GM19463 (cell line): ENCODE results near the gene TOX2.
"Not testable (repeated sequence)": the region's sequence is repeated elsewhere in the genome, so short reads cannot be mapped to it uniquely, and the experiment has no call there.

Source experiments
- ATAC-seq: cut with Tn5 transposase; IDR thresholded peaks from one replicate; pipeline ENCODE4 v1.9.1; 2021; ENCODE audit warnings: mild to moderate bottlenecking, moderate library complexity; ENCODE audit not compliant: unreplicated experiment

Gene TOX2

DNA sequence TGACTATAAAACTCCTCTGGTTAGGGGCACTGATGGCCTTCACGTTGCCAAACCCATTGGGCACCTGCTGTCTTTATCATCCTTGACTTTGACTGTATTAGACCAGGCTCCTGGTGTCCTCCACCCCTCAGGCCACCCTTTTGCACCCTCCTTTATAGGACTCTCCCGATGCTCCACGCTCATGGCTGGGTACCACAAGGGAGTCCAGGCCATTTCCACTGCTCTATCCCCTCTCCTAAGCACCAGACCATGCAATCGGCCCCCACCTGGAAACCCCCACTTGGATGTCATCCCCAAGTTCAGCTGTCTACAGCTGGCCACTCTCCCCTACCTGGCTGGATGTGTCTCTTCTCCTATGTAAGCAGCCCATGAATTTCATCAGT lies 115.2 kb downstream of the TOX2 start:
- ATAC-seq = no peak

DNA sequence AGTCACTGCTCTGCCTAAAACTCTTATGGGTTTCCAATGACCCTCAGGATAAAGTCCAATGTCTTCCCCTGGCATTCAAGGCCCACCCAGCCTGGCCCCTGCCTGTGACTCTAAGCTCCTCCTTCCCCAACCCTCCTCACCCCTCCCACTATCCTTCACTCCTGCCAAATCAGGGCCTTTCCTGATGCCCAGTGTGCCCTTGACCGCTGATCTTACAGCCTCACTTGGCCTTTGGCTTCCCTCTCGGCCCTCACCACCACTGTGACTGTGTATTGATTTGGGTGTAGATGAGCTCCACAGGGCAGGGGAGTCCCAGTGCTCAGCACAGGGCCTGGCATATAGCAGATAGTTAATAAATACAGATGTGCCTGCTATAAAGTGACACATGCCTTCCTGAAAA lies 115.7 kb downstream of the TOX2 start:
- ATAC-seq = no peak

DNA sequence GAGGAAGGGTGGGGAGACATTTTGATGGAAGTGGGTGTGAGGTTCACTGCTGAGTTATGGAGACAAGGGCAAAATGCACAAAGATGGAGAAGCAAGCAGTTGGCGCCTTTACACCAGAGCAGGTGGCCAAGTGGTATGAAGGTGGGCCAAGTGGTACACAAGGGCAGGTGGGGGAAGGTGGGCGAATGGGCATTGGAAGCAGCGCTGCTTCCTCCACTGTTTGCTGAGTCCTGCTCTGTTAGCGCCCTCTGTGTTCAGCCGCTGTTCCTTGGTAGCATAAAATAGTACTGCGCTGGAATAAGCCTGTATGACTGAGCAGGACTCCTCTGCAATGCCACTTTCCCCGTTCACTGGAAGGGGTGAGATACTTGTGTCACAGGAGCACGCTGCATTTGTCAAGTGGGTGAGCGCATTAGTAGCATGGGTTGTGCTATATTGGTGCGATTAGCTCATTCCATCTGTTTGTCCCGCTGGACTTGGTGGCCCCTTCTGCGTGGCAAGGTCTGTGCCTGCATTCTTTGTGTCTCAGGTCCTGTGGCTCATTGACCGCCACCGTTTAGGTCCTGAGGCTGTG lies 116.4 kb downstream of the TOX2 start:
- no peak for ATAC-seq

DNA sequence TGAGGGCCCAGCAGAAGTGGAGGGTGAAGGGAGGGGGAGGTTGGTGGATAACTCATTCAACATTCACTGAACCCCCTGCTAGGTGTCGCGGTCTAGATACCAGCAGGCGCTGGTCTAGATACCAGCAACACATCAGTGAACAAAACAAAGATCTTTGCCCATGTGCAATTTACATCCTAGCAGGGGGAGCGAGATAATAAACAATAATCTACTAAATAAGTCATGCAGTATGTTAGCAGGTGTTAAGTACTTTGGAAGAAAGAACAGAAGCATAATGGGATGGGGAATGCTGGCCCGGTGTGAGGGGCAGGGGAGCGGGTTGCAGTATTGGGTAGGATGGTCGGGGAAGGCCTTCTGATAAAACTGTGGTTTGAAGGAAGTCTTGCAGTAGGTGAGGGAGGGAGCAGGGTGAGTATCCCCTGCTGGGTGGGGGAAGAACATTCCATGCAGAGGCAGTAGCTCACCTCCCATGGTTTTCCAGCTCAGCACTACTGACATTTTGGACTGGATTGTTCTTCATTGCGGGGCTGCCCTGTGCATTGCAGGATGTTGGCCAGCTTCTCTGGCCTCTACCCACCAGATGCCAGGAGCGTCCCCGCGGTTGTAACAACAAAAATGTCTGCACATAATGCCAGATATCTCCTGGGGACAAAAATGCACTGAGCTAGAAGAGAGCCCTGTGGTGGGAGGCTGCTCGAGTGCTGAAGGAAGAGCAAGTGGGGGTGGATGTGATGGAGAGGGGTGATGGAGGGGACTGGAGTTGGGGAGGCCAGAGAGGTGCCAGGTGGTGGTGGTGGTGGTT lies 117.3 kb downstream of the TOX2 start:
- no peak for ATAC-seq

DNA sequence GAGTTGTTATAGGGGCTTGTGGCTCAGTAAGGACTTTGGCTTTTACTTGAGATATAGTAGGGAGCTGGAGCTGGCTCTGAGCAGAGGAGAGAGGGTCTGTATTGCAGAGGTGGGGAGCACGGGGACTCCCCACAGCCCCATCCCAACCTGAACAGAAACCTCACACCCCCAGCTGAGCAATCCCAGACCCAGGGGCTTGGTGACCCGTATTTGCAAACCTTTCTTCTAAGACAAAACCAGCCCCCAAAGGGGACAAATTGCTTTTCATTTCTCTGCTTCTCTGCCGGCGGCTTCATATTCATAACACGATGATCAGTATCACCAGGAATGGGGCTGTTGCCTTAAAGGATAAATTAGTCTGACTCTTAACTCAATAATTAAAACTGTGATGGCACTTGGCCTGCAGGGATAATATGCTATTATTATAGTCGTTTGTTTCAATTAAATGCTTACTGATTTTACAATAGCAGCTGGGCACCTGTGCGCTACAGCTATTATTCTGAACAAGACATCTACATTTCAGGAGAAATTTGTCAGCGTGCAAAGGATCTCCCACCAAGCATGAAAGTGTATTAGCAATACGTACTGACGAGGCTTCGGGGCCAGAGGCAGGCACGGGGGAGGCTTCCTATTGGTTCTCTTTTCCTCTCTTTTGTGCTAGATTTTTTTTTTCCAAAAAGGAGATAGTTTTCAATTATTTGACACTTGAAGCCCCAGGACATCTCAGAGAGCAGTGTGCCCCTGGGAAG lies 118.1 kb downstream of the TOX2 start:
- ATAC-seq = no peak

DNA sequence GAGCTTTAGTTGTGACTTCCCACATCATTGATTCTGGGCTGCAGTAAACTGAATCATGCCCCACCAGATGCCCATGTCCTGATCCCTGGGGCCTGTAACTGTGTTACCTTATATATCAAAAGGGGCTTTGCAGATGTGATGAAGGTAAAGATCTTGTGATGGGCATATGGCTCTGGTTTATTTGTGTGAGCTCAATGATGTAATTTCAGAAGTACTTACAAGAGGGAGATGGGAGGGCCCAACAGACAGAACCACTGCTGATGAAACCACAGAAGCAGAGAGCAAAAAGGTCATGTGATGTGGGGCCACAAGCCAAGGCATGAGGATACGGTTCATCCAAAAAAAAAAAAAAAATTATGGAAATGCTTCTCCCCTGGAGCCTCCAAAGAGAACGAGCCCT lies 118.7 kb downstream of the TOX2 start:
- no peak for ATAC-seq

DNA sequence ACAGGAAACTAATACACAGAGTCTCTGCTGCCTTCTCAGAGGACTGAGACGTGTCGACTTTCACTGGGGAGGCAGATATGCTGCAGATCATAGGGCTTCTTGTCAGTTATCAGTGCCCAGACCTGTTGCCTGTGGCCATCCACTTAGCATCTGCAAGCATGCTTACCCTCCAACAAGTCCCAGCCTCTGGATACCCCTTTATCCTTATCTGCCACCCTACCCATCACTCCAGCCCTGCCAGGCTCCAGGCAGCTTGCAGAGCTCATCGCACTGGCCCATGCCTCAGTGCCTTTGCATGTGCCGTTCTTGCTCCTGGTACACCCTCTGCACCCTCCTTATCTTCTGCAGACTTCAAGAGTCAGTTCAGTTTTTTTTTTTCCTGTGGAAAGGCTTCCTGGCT lies 119.2 kb downstream of the TOX2 start:
- no peak for ATAC-seq

DNA sequence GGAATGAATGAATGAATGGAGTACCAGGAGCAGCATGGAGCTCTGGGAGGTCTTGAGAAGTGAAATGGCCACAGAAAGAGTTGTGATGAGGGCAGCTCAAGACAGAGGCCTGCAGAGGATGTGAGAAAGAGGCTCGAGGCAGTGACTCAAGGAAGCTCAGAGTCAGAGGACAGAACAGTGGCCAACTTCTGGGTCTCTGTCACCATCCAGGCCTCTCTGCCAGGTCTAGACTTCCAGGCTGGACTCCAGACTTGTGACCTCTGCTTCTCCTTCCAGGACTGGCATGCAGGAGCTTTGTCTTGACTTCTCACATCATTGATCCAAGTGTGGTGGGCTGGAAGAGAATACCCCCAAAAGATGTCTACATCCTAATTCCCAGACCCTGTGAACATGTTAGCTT lies 119.8 kb downstream of the TOX2 start:
- ATAC-seq = no peak

DNA sequence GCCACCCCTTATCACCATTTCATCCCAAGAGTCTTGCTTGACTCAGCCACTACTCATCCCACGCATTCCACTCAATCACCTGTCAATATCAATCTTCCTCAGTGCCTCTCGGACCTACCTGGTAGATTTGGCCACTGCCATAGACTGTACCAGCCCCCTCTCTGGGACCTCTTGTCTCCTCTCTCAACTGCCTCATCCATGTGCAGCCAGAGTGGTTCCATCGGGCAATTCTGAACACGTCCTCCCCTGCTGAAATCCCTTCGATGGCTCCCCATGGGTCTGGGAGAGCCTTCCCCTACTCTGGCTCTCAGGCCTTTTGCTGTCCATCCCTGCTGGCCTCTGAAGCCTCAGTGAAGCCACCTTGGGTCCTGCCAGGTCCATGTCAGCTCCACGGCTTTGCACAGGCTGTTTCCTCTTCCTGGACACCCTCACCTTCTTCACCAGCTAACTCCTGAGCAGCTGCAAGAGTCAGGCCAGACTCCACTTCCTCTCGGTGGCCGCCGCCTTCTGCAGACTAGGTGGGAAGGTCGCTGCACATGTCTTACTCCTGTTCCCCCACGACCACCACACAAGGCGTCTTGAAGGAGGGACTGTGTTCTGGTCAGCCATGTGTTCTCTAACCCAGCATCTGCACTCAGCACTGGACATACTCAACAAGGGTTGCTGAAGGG lies 120.4 kb downstream of the TOX2 start:
- ATAC-seq = no peak

DNA sequence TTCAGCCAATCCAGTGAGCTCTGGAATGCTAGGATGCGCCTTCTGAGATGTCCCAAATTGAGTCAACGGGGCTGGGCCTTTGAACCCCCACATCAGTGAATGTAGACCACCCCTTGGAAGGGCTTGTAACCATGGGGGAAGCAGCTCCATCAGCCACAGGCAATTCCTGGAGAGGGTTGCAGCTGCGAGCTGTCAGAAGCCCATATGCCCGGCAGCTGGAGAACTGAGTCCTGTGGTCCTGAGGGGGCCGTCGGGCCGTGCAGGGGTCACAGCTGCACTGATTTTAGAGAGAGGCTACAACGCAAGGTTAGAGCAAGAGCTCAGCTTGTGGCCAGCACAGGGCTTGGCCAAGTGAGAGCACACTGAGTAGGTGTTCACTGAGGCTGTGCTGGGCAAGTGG lies 121.3 kb downstream of the TOX2 start:
- ATAC-seq = no peak

DNA sequence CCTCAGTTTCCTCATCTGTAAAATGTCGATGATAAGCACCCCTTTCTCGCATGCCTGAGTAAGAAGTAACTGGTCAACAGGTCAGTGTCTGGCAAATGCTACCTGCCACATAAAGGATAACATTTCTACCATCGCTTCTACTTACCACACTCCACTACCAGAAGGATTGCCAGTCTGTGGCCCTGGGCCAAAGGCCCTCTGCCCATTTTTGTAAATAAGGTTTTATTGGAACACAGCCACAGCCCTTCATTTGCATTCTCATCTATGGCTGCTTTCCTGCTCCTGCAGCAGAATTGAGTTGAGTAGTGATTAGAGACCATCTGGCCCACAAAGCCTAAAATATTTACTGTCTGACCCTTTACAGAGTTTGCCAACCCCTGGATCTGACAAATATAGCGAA lies 121.8 kb downstream of the TOX2 start:
- no peak for ATAC-seq

DNA sequence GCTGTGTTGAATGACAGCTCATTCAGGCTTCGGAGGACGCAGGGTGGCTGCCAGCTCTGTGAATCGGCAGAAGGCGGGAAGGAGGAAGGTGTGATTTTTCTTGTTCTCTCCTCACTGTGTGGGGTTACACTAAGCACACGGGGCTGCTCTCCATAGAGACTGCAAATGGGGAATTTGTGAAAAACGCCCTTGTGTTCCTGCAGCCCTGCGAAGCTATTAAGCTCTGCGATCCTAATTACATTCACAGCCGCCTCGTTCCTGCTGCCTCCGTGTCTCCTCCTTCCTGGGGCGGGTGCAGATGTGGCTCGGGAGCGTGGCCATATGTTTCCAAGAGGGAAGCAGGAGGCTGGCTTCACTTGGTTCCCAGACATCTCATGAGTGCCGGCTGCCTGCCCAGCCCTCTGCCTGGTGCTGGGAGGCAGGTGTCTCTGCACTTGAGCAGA lies 124.0 kb downstream of the TOX2 start:
- no peak for ATAC-seq

DNA sequence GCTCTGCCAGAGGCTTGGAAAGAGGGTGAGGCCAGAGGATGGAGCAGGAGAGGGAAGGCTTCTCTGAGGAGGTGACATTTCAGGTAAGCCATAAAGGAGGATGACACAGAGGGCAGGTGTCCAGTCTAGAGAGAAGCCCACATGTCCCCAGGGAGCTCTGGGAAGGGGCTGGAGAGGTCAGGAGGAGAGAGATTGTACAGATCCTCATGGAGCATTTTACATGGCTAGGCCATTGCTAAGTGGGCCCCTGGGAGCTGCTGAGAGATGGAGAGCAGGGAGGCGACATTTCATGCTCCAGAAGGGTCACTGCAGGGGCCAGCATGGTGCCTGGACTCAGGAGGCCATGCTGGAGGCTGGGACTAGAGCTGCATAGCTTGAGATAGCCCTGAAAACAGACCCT lies 124.5 kb downstream of the TOX2 start:
- no peak for ATAC-seq

DNA sequence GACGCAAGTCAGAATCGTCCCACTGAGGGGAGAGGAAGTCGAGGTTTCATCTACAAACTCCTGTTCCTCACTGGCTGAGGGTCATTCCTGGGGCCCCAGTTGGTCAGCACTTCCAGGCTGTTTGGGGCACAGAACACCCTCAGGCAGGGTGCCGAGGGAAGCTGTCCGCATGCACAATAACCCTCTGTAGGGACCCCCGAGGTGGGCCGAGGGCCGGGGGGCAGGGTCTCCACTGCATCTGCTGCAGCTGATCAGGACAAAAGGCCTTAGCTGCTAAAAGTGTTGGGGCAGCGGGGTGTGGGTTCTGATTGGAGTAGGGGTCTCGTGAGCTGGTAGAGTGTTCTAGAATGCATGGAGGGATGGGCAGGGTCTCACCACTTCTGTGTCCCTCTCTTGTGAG lies 125.1 kb downstream of the TOX2 start:
- ATAC-seq = no peak

DNA sequence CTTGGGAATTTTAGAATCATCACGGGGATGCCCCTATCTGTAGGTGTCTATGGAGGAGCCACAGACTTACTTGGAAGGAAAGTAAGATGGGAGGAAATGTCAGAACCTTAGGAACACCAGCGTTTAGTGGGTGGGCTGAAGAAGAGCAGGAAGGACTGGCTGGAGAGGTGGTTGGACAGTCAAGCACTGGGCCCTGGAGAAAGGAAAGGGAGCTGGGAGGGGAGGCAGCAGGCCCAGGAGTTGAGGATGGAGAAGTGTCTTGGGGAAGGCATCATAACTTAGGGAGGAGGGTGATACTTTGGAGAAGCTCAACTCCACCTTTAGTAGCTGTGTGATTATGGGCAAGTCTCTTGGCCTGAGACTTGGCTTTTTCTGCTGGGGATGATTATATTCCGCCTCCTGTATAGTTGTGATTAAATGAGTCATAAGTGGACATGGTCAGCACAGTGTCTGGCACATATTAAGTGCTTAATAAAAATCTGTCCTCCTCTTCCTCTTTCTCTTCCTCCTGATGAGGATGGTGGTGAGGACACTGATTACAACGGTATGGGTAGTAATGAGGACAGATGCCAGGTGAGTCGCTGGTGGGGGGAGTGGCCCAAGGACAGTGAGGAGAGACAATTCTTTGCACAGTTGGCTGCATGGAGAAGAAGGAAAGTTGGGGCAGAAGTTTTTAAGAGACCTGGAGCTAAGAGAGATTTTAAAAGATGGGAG lies 125.7 kb downstream of the TOX2 start:
- ATAC-seq = no peak

DNA sequence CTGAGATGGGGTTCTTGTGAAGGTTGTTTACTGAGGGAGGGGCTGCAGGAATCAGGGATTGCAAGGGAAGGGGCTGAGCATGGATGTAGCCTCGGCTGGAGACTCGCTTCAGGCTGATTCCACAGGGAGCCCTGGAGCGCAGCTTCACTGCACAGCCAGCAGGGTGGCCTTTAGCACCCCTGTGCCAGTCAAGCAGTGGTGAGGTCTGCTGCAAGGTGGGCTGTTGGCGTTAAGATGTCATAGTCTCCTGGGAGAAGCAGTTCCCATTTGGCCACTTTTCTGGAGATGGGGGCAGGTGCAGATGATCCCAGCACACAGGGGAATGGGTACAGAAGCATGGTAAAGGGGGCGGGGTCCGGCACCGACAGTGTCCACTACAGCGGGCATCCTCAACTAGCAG lies 126.3 kb downstream of the TOX2 start:
- ATAC-seq = no peak

DNA sequence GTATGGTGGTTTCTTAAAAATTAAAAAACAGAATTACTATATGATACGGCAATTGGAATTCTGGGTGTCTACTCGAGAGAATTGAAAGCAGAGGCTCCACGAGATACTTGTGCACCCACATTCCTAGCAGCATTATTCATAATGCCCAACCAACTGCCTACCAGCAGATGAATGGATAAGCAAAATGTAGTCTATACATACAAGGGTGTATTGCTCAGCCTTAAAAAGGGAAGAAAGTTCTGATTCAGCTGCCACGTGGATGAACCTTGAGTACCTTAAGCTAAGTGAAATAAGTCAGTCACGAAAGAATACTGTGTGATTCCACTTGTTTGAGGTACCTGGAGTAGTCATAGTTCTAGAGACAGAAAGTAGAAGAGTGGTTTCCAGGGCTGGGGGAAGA lies 130.1 kb downstream of the TOX2 start:
- not testable (repeated sequence) for ATAC-seq

DNA sequence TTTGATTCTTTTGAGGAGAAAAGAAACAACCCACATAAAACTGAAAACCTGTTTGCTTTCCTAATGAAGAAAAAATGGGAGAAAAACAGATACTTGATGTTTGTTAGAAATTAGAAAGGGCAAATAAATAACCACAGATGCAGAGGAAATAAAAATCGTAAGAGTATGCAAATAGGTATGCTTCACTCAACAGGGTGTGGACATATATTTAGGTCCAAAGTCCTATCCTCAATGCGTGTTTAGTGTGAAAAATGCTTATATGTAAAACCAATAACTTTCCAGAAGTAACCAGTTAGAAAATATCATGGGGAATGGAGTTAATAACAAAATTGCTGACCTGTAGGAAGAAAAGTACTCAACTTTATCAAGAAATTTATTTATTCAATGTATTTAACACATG lies 135.7 kb downstream of the TOX2 start:
- ATAC-seq = no peak

DNA sequence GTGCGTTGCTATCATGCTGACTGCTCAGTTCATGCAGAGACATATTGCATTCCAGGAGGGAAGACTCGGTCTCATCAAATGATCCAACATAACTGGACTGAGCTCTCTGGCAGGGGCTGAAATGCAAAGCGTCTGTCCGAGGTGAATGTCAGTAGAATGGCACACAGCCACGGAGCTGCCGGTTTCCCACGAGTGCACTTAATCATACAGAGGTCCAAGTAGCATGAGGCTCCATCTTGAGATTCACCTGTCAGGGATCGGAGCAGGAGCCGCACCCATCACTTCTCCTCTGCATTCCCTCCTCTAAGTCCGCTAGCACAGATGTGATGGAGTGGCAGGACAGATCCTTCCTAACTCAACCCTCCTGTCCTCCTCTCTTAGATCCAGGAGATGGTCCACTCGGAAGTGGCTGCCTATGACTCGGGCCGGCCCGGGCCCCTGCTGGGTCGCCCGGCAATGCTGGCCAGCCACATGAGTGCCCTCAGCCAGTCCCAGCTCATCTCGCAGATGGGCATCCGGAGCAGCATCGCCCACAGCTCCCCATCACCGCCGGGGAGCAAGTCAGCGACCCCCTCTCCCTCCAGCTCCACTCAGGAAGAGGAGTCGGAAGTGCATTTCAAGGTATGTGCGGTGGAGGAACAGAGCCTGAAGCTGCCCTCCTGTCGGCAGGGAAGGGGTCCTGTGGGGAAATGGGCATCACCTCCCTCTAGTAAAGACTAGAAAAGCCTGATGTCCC lies 136.4 kb downstream of the TOX2 start:
- no peak for ATAC-seq

DNA sequence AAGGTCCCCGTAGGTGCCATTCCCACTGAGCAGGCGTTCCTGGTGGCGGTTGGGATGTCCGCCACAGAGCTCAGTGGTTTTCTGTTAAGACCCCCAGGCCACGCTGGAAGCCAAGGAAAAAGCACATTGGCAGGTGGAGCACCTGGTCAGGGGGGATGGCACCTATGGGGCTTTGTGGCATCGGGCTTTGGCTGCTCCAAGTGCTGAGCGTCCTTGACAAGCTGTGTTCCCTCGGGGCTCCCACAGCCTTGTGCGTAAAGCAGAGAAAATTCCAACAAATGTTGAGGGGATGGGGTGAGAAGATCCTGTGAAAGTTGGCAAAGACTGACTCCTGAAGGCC lies 137.0 kb downstream of the TOX2 start:
- no peak for ATAC-seq
